Dedifferentiated amniotic fluid mesenchymal stem cell (primary cell): Measurements from ENCODE around the gene ZDHHC24.
A peak's percentile ranks its signal among the peaks of the same experiment; 100 is the strongest.
"Not testable (repeated sequence)": the region's sequence is repeated elsewhere in the genome, so short reads cannot be mapped to it uniquely, and the experiment has no call there.

Experiments used
- DNase-seq: peaks from one replicate; pipeline ENCODE4 v3.0.0-alpha.2; 2016; ENCODE audit errors: extremely low spot score

ZDHHC24 gene

DNA sequence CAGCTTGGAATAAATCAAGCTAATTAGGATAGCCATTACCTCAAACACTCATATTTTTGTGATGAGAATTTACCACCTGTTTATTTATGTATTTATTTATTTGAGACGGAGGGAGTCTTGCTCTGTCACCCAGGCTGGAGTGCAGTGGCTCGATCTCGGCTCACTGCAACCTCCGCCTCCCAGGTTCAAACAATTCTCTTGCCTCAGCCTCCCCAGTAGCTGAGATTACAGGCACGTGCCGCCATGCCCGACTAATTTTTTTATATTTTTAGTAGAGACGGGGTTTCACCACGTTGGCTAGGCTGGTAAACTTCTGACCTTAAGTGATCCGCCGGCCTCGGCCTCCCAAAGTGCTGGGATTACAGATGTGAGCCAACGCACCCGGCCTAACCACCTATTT is 896 bp downstream of the ZDHHC24 start:
- not testable (repeated sequence) for DNase-seq

DNA sequence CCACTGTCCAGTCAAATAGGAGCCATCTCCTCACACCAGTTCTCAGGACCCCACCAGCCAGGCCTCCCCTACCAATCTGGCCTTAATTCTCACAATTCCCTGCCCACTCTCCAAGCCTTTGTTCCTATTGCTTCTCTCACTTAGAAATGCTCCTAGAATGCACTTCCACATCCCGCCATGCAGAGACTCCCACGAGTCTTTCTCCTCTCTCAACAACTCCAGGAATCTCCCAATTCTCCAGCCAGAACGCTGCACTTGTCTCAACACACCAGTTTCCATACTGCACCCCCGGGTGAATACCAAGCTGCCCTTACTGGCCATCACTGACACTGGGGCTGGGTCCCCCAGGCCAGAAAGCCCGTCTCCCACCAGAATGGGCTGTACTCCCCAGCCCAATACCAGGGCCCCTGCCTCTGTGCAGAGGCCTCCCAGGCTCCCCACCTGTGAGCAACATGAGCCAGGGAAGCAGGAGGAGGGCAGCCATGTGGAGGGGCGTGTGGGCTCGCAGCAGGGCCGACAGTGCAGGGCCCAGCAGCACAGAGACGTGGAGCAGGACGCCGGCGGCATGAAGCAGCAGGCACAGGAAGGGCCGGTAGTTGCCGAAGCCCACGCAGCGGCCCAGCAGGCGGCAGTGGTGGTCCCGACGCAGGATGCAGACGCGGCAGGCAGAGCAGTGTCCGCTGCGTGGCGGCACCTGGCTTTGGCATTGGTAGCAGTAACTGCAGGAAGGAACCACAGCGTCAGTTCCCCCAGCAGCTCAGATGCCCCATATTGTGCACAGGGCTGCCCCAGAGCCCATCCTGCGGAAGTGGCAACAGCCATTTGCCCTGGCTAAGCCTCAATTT is 2.4 kb downstream of the ZDHHC24 start:
- no peak for DNase-seq

DNA sequence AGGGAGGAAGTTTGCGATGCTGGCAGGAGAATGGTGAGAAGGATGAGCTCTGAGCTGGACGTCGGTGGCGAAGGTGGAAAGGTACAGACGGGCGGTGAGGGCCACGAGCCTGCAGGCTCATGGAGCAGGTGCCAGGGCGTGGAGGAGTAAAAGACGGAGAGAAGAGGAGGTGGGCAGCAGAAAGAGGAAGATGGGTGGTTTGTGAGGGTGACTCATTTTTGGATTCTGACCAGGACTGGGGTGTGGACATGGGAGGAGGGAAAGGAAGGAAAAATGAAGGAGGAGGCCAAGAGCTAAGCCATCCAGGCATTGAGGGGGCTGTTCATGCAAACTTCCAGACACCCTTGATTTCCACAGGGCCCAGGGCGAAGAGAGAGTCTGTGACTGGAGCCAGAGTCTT is 3.5 kb downstream of the ZDHHC24 start:
- DNase-seq: peak; percentile 21

DNA sequence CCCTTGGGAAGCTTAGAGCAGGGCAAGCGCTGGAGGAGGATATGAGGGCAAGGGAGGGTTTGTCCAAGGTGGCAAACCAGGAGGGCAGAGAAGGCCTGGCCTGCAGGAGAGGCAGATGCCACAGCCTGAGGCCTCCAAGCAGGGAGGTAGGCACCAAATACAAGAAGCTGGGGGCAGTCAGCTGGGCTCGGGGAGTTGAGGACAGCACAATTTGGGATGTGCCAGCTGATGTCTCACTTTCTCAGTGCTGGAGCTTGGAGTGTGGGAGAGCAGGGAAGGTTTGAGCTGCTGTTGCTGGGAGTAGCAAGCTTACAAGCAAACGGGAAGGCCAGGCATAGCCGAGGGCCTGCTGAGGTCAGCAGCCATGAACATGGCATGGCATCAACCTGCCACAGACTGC is 4.0 kb downstream of the ZDHHC24 start:
- DNase-seq: no peak

DNA sequence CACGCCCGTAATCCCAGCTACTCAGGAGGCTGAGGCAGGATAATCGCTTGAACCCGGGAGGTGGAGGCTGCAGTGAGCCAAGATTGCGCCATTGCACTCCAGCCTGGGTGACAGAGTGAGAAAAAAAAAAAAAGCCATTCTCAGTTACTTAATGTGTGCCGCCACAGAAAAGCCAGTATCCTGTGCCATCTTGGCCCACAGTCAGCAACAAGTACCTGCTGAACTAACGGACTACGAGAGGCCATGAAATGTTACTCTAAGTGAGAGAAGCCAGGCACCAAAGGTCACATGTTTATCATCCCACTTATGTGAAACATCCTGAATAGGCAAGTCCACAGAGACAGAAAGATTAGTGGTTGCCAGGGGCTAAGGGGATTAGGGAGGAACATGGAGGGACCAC is 5.2 kb downstream of the ZDHHC24 start:
- not testable (repeated sequence) for DNase-seq

DNA sequence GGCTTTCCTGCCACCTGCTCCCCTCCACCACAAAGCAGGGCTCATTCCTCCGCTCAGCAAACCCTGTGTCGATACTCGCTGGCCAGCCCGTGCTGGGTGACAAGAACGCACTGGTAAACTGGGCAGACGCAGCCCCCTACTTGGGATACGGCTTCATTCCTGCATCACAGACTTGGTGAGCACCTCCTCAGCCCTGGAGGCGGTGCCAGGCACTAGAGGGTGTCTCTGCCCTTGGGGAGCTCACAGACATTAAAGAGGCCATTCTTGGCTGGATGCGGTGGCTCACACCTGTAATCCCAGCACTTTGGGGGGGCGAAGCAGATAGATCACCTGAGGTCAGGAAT is 6.0 kb downstream of the ZDHHC24 start:
- DNase-seq: no peak

DNA sequence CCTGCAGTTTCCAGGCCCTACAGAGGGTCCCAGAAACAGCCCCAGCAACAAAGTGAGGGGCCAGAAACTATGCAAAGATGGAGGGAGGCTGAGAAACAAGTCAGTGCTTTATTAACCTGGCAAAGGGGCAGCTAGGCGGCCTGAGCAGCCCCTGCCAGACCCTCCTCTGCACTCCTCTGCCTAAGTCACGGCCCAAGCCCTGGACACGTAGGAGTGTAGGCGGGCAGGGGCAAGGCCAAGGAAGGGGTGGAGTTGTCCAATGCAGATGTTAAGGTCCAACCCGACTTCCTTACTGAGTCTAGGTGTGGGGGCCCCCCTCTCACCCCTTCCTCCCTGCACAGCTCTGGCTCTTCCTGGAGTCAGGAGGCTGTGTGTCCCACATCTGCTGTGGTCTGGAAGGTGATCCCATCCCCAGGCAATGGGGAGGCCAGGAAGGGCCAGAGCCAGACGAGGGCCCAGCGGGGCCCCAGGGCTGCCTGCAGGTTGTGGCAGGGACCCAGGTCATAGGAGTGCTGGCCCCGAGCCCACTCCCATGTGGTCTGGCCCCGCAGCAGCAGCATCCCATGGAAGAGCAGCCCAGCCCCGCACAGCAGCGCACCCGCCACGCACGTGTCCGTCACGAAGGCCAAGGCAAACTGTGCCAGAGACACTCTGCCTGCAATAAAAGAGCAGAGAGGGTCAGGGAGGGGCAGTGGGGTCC is 6.5 kb downstream of the ZDHHC24 start:
- DNase-seq: no peak

DNA sequence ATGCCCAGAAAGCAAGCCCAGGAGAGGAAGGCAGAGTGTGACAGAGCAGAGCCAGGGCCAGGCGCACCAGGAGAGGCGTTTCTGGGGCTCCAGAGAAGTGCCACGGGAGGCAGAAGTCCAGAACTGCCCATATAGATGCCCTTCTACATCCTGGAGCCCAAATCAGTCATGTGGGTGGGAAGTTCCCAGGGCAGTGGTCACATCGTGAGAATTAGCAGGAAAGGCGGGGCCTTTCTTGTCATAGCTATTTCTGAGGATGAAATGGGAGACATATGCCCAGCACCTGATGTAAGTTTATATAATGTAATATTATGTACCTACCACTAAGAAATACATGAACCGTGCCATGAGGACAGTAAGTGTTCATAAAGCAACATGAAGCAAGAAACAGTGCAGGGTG is 13.1 kb downstream of the ZDHHC24 start:
- DNase-seq: no peak

DNA sequence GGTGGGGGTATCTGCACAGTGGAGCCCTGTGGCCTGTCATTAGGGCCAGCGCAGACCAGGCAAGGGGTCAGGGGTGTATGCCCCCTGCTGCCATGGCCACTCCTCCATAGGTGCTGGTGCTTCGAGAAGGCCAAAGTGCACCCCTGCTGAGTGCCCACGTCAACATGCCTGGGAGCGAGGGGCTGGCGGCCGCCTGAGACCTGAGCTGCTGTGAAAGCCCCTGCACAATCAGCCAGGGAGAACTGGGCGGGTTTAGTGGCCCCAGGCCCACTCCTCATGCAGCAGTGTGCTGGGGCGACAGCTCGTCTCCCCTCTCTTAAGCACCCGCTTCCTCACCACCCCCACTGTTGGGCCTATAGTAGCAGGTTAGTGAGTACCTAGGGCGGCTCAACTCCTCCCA is 14.0 kb downstream of the ZDHHC24 start:
- DNase-seq: no peak

DNA sequence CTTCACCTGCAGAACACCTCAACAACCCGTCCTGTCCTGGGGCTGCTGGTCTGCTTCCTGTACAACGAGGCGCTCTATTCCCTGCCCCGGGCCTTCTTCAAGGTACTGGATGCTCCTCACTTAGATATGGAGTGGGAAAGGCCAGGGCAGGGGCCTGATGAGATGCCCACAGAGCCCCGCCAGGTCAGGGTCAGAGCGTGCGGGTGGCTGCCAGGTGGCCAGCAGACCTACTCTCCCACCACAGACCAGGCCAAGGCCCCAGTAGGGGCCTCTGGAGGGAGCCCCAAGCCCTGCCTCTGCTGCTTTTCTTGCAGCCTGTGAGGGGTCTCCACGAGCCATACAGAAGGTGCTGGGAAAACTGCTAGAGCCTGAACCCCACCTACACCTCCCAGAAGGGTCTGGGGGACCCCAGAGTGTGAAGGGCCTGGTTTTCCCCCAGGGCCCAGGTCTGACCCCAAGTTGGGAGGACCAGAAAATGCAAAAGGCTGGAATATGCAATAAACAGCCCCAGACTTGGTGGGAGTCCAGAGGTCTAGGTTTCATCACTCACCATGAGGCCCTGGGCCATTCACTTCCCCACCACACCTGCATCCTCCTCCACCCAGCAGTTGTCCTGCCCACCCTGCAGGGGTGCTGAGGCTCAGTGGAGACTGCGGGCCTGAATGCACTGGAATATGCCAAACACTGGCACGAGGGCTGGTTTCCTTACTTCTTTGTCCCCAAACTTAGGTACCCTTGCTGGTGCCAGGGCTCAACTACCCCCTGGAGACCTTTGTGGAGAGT is 14.7 kb downstream of the ZDHHC24 start:
- peak; percentile 4 for DNase-seq

DNA sequence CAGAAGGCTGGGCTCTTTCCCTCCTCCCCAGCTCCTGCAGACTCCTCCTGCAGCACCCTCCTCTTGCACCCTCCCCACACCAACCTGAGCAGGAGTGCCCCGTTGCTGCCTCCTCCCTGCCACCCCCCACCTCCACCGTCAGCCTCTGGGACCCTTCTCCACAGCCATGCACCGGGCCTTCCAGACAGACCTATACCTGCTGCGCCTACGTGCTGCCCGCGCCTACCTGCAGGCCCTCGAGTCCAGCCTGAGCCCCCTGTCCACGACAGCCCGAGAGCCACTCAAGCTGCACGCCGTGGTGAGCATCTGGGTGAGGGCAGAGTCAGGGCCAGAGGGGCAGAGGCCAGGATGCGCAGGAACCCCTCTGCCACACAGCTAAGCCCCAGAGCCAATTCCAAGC is 16.2 kb downstream of the ZDHHC24 start:
- no peak for DNase-seq

DNA sequence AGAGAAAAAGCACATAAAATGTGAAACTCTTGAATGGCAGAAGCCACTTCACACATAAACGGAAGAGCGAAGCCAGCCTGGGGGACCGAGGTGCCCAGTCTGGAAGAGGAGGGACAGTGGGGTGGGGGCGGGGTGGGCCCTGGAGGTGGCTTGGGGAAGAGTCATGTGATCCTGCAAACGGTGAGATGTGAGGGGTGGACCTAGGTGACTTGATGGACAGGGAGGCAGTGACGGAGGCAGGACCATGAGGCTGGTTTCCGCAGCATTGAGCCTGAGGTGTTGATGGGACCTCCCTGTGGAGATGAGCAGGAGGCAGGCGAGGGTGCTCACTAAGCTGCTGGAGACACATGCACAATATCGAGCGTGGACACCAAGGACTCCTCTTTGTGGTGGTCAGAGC is 16.8 kb downstream of the ZDHHC24 start:
- no peak for DNase-seq

DNA sequence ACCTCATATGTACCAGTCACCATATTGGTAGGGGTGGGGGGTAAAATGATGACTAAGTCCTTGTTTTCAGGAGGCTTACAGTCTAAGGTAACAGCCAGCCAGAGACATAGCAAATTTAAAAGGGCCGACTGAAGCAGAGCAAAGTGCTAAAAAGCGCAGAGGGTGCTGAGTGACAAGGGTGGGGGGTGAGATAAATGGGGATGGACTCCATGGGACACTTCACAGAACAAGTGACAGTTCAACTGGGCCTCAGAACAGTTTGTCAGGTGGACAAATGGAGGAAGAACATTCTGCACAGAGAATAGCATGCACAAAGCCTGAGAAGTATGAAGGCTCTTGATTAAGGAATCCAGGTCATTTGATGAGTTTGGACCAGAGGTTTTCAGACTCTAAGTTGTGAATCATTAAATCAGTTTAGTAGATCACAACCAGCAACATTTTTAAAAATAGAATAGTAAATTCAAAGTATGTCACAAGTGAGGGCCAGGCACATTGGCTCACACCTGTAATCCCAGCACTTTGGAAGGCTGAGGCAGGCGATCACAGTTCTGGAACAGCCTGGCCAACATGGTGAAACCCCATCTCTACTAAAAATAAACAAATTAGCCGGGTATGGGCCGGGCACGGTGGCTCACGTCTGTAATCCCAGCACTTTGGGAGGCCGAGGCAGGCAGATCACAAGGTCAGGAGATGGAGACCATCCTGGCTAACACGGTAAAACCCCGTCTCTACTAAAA is 21.4 kb downstream of the ZDHHC24 start:
- no peak for DNase-seq

DNA sequence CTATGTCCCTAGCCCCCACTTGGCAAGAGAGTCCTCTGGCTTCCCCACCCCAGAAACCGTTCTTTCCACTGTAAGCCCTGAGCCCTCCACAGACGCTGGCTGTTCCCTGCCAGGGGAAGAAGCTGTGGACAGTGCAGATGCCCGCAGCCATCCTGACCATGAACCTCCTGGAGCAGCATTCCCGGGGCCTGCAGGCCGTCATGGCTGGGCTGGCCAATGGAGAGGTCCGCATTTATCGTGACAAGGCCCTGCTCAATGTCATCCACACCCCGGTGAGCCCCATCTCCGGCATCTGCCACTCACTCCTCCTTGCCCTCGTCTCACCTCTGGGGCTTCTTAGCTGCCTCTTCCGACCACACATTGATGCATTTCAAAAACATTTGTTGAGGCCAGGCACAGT is 22.2 kb downstream of the ZDHHC24 start:
- no peak for DNase-seq

DNA sequence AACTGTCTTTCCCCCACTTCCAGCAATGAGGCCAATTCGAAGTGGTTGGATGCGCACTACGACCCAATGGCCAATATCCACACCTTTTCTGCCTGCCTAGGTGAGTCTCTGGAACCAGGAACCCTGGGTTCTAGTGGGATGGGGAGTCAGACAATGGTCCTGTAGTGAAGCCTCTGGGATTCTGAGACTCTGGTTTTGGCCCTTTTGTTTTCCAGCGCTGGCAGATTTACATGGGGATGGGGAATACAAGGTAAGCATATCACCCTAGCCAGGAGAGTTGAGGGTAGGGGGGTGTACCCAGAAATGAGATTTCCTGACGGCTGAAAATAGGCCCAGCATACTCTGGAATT is 34.9 kb downstream of the ZDHHC24 start:
- no peak for DNase-seq

DNA sequence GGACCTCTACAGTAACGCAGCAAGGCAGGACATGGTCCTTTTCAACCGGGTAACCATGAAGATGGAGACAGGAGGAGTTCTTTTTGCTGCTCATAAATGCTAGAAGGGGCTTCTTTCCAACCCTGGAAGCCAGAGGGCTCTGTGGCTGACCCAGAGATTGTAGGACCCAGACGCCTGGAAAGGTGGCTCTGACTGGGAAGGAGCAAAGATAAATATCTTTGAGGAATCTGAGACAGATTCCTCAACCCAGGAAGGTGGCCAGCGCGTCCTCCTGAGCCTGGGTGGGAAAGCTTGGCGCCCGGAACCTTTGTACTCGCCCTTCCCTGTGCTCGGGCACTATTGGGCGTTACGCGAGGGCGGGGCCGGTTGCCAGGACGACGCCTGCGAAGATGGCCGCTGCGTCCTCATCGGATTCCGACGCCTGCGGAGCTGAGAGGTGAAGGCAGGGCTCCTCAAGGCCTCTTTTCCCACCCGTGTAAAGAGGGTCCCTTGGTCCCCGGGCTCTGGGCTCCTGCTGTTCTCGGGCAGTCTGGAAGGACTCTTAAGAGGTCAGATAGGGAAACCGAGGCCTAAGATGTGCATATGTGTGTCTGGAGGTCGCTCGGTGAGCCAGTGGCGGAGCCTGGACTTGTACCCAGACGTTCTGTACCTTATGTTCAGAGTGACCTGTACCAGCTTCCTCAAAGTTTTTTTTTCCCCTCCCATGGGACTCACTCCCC is 35.4 kb downstream of the ZDHHC24 start, which contains the start of gene BBS1:
BBS1 (plus strand) TSS at position 365 of the 719 bp plus-strand sequence; CDS start at position 390, 25 bp downstream.
- DNase-seq: peak; percentile 79

DNA sequence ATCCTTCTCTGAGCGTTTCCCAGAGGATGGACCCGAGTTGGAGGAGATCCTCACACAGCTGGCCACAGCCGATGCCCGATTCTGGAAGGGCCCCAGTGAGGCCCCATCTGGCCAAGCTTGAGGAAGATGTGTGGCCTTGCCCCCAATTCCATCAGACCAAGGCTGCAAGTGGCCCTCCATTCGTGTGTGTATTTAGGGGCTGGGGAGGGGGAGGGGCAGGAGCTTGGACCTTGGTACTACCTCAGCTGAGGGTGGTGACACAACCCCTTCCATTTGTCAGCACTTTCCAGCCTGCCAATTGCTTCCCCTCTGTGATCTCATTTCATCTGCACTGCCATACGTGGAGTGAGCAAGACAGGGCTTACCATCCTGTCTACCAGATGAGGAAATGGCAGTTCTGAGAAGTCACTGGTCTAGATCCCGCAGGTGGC is 36.7 kb downstream of the ZDHHC24 start:
- DNase-seq: no peak

DNA sequence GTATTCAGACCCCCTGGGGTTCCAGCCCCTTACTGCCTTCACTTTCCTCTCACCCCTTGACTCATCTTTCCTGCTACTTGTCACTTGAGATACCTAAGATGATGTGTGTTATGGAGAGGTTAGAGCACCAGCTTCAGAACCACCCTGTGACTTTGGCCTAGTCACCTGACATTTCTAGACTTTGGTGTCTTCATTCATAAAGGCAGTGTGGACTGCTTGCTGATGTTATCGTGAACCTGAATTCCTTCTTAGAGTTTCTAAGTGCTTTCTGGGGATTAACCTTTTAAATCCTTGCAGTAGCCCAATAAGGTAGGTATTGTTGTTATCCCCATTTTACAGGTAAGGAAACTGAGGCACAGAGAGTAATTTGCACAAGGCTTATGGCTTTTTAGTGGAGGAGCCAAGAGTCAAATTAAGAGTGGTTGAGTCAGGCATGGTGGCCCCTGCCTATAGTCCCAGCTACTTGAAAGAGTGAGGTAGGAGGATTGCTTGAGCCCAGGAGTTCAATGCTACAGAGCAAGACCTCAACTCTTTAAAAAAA is 40.5 kb downstream of the ZDHHC24 start:
- DNase-seq: no peak

DNA sequence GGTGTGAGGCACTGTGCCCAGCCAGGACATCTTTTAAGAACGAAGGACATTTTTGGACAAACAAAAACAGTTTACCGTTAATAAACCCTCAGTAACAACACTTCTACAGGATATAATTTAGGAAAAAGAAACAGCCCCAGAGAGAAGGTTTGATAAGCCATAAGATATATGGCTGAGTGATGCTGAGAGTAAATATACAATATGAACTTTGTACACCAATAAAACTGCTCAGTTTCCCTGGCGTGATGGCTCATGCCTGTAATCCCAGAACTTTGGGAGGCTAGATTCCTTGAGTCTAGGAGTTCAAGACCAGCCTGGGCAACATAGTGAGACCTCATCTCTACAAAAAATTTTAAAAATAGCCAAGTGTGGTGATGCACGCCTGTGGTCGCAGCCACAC is 47.3 kb downstream of the ZDHHC24 start:
- DNase-seq: no peak

DNA sequence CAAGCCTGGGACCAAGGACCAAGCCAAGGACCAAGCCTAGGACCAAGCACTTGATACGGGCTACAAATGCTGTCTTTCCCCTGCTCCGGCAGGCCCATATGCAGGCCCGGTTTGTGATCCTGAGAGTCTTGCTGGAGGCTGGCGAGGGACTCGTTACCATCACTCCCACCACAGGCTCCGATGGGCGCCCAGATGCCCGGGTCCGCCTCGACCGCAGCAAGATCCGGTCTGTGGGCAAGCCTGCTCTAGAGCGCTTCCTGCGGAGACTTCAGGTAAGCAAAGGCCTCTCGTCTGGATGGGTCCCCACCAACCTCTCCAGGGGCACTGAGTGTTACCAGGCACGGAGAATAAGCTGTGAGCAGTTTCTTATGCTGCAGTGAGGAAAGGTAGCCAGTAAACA is 48.6 kb downstream of the ZDHHC24 start:
- DNase-seq: no peak

DNA sequence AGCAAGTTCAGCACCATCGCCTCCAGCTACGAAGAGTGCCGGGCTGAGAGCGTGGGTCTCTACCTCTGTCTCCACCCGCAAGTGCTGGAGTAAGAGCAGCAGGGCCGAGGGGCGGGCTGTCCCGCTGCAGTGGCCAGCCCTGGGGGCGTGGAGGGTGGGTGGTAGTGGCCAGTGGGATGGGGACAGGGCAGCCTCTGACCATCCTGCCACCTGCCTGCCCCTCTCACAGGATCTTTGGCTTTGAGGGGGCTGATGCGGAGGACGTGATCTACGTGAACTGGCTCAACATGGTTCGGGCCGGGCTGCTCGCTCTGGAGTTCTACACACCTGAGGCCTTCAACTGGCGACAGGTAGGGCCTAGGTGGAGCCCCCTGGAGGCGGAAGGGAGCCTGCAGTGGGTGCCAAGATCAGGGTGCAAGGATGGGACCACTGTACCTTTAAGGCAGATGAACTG is 50.4 kb downstream of the ZDHHC24 start:
- no peak for DNase-seq
